Astrocyte of the cerebellum (primary cell): ENCODE data around the gene MYH6.

Experiments
- DNase-seq: peaks from one replicate; pipeline ENCODE4 v3.0.0-alpha.2; 2011; ENCODE audit warnings: low read depth
- H3K4me3 ChIP-seq: 2 replicates; pipeline ENCODE4 v1.5.1; 2011; ENCODE audit warnings: mild to moderate bottlenecking, low read depth, low read length, moderate library complexity
- in situ Hi-C: cut with HindIII; loops from 2 replicates; pipeline ENCODE4 v1.10.0; 2017; ENCODE audit warnings: low sequenced_read_pairs
- TF ChIP-seq, protein P1 (sequence below): IDR thresholded peaks from 2 replicates; pipeline ENCODE4 v1.5.1; 2012; ENCODE audit warnings: low read length, low read depth, moderate library complexity, mild to moderate bottlenecking; ENCODE audit errors: missing control alignments

Gene MYH6

DNA sequence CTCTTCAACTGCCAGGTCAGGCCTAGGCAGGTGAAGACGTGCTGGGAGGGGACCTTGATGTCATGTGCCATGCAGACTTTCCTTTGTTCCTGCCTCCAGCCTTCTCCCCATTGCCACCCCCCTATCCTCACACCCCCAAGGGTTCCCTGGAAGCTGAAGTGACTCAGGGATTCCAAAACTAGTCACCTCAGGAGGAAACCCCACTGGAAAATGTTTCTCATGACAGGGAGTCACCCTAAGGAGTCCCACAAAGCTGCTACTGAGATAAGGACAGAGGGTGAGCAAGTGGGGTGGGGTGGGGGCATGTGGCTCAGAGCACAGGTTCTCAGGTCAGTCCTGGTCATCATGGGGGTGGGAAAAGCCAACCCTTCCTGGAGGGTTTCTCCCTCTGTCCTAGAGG is 37.9 kb downstream of the MYH6 start:
- TF ChIP-seq, protein P1, sequence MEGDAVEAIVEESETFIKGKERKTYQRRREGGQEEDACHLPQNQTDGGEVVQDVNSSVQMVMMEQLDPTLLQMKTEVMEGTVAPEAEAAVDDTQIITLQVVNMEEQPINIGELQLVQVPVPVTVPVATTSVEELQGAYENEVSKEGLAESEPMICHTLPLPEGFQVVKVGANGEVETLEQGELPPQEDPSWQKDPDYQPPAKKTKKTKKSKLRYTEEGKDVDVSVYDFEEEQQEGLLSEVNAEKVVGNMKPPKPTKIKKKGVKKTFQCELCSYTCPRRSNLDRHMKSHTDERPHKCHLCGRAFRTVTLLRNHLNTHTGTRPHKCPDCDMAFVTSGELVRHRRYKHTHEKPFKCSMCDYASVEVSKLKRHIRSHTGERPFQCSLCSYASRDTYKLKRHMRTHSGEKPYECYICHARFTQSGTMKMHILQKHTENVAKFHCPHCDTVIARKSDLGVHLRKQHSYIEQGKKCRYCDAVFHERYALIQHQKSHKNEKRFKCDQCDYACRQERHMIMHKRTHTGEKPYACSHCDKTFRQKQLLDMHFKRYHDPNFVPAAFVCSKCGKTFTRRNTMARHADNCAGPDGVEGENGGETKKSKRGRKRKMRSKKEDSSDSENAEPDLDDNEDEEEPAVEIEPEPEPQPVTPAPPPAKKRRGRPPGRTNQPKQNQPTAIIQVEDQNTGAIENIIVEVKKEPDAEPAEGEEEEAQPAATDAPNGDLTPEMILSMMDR = no peak
- in situ Hi-C loops = no loop called here
- H3K4me3 ChIP-seq = no peak overlapping the region
- DNase-seq = no peak

DNA sequence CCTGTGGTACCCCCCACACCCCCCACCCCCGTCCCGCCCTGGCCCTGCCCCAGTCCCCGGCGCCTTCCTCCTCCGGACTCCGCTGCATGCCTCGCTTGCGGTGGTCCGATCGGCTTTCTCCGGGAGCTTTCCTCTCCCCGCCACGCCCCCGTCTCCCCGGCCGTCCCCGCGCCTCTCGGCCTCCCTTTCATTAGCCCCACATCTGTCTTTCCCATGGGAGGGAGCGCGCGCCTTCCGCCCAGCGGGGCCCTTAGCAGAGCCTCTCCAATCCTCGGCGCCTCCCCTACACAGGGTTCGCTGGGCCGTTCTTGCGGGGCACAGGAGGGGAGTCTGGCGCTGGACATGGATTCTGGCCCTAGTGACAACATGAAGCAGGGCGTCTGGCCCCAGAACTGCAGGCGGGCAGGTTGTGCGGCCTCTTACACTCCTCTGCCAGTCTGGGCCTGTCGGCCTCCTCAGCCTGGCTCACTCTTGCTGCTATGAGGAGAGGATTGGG is 41.6 kb downstream of the MYH6 start:
- in situ Hi-C loops = loop anchor here (5.0 kb wide), 1 partner anchor 39 kb away; no protein-coding TSS in a partner anchor
- no peak for DNase-seq
- TF ChIP-seq, protein P1 = no peak
- H3K4me3 ChIP-seq = peak overlapping the region; percentile 53

DNA sequence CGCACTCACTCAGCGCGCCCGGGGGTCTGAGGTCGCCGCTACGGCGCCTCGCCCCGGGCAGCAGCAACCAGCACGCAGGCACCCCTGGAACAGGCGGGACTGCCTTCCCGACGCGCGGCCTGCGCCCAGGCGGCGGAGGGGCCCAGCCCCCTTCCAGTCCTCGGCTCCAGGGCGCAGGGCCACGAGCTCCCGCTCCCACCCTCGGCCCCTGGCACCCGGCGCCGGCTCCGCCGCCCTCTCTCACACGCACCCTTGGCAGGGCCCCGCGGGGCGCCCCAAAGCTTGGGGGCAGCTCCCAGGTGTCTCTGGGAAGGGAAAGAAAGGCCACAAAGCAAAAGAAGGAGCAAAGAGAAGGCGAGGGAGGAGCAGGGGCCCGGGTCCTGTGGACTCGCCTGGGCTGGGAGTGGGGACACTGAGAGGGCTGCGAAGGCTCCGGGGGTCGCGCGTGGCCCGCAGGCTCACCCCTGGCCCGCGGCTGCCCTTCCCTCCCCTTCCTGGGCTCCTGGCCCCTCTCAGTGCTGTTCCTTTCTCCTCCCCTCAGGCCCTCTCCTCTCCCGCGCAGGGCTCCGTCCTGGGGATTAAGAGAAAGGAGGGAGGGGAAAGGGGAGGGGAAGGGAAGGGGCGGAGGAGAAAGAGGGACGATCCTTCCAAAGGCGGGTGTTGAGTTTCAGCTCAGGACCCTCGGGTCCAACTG is 42.2 kb downstream of the MYH6 start:
- TF ChIP-seq, protein P1 = no peak
- peak overlapping the region; percentile 53 for H3K4me3 ChIP-seq
- DNase-seq = peak; percentile 23
- in situ Hi-C loops = loop anchor here (5.0 kb wide), 1 partner anchor 39 kb away; no protein-coding TSS in a partner anchor

DNA sequence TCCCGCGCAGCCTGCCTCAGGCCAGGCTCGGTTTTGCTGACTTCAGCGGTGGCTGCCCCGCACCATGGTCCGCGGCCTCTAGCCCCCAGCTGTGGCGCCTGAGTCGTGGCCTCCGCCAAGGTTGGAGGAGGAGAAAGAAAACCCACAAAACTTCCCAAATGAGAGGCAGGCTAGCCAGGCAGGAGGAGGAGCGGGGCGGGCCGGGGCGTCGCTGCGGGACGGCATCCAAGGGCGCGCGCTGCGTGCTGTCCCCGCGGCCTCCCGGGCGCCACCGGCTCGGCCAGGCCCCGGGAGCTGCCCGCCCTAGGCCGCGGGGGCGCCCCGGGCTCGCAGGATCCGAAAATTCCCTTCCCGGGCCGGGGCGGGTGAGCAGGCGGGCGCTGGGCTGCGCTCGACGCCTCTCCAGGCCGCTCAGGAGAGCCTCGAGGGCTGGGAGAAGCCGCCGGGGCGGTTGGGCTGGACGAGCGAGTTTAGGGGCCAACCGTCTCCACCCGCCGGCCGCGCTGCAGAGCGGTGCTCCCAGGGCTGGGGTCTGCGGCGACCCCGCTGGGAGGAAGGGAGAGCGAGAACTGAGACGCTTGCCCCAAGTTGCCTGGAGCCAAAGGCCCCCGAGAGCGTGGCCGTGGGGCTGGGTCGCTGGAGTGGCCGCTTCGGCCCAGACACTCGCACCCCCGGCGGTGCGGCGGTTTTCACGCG is 42.9 kb downstream of the MYH6 start, which contains the start of gene EFS:
Gene EFS (minus strand): TSS at position 137 of the 696 bp plus-strand sequence. CDS start 147 bp downstream, outside the sequence.
- in situ Hi-C loops = loop anchor here (5.0 kb wide), 1 partner anchor 38 kb away; no protein-coding TSS in a partner anchor
- TF ChIP-seq, protein P1 = no peak
- no peak for DNase-seq
- H3K4me3 ChIP-seq = peak within 1 kb of the TSS; percentile 53

DNA sequence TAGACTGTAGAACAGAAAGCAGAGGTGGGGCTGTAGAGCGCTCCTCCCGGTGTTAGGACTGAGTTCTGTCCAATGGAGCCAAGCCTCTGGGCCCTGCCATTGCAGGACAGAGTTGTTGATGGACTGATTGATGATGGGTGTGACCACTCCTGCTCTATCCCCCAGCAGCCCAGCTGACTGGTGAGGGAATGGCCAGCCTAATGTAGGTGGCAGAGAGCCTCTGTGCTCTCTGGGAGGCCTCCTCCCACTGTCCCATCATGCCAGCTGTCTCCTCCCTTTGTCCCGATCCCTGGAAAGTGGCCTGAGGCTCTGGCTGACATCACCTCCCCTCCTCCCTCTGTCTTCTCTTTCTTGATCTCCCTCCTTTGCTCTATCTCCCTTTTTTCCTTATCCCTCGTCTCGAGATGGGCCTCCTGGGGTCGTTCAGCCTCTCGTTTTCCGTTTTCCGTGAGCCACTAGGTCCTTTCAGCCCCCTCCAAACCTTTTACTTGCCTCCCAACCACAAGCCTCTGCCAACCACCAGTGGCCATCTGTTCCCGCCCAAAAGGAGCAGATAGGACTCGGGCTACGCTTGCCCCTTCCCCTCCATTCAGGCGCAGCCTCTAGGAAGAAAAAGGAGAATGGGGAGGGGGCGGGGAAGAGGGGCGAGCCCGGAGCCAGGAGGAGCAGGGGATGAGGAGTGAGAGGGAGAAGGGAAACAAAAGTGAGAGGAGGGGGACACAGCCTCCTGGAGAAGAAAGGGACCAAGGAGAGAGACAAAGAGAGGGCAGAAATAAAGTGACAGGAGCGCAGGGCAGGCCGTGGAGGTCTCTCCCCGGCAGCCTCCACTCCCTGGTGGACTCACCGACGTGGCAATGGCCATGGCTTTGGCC is 43.7 kb downstream of the MYH6 start:
- peak overlapping the region; percentile 53 for H3K4me3 ChIP-seq
- TF ChIP-seq, protein P1 = no peak
- DNase-seq = no peak
- in situ Hi-C loops = loop anchor here (5.0 kb wide), 1 partner anchor 37 kb away; no protein-coding TSS in a partner anchor

DNA sequence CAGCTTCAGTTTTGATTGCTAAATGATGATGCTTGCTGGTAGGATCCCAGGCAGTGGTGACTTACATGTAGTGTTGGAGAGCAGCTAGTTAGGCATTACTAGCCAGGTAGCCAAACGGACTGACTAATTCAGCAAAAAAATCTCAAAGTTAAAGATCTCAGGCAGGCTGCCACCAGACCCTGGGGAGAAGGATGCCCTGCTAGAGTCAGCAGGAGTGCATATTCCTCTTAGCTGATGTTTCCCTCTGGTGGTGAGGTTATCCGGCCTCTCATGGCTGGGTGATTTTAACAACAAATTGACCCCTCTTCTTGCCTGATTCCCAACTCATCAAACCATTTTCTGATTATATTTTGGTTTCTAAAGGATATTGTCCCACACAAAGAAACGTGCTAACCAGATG is 45.9 kb downstream of the MYH6 start:
- in situ Hi-C loops = no loop called here
- DNase-seq = peak; percentile 16
- TF ChIP-seq, protein P1 = peak; percentile 50
- H3K4me3 ChIP-seq = no peak overlapping the region
